GM18499 (cell line): ENCODE measurements around the gene ZMYND8.

ENCODE experiments used
- ATAC-seq: cut with Tn5 transposase; IDR thresholded peaks from one replicate; pipeline ENCODE4 v1.9.1; 2021; ENCODE audit warnings: moderate number of reproducible peaks; ENCODE audit not compliant: insufficient read depth, unreplicated experiment

The ZMYND8 gene

GRCh38 chr20:47160992-47161391 lies 195.5 kb downstream of the ZMYND8 start:
- no peak for ATAC-seq

- ATAC-seq, result no peak
These were observed 196.3 kb downstream of the ZMYND8 start for GRCh38 chr20:47160240-47160639.
